ENCODE results near the gene ZNF747.

The ZNF747 gene

DNA sequence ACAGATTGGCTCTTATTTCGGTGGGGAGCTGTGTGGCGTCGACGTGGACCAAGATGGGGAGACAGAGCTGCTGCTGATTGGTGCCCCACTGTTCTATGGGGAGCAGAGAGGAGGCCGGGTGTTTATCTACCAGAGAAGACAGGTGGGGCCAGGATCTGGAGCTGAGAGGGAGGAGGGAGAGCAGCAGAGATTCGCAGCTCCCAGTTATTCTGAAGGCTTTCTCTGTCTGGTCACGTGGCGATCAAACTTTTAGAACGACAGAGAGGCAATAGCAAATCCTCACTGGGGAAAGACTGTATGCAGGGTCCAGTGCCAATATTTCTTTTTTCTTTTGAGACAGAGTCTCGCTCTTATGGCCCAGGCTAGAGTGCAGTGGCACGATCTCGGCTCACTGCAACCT, 39.9 kb downstream of the ZNF747 start:
- TF ChIP-seq, protein P1, sequence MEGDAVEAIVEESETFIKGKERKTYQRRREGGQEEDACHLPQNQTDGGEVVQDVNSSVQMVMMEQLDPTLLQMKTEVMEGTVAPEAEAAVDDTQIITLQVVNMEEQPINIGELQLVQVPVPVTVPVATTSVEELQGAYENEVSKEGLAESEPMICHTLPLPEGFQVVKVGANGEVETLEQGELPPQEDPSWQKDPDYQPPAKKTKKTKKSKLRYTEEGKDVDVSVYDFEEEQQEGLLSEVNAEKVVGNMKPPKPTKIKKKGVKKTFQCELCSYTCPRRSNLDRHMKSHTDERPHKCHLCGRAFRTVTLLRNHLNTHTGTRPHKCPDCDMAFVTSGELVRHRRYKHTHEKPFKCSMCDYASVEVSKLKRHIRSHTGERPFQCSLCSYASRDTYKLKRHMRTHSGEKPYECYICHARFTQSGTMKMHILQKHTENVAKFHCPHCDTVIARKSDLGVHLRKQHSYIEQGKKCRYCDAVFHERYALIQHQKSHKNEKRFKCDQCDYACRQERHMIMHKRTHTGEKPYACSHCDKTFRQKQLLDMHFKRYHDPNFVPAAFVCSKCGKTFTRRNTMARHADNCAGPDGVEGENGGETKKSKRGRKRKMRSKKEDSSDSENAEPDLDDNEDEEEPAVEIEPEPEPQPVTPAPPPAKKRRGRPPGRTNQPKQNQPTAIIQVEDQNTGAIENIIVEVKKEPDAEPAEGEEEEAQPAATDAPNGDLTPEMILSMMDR (IDR thresholded peaks at IDR 0.05), result no peak

- TF ChIP-seq, protein P1 (IDR thresholded peaks at IDR 0.05), result no peak
Observed at GRCh38 chr16:30493941-30494488, 40.6 kb downstream of the ZNF747 start.

DNA sequence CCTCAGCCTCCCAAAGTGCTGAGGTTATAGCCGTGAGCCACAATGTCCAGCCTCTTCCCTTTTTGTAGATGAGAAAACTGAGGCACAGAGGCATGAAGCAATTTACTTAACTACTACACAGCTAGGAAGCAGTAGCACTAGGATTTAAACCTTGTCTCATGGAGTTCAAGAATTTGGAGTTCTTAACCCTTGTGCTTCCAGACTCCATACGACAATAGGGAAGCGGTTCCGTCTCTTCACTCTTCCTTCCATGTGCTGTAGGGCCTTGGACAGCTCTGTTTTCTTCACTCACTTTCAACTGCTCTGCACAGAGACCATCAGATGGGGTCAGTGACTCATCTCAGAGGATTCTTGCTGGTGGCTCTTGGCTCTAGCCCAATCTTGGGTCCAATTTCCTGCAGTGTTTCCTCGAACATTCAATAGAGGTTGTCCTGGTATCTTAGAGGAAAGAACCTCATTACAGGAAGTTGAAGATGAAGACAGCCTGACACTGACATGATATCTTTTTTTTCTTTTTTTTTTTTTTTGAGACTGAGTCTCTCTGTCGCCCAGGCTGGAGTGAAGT, 42.8 kb downstream of the ZNF747 start:
- TF ChIP-seq, protein P1 (IDR thresholded peaks at IDR 0.05), result no peak

DNA sequence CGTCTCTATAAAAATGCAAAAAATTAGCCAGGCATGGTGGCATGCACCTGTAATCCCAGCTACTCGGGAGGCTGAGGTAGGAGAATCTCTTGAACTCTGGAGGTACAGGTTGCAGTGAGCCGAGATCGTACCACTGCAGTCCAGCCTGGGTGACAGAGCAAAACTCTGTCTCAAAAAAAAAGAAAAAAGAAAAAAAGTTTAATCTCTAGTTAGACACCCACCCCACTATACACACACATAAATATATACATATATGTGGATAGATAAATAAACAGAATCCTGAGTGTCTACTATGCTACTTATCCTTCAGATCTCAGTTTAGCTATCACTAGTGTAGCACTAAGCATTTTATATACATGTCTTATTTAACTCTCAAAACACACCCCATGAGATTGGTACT, 43.4 kb downstream of the ZNF747 start:
- TF ChIP-seq, protein P1 (IDR thresholded peaks at IDR 0.05), result no peak

GRCh38 chr16:30490210-30490609, 44.4 kb downstream of the ZNF747 start:
- TF ChIP-seq, protein P1 (IDR thresholded peaks at IDR 0.05), result no peak

DNA sequence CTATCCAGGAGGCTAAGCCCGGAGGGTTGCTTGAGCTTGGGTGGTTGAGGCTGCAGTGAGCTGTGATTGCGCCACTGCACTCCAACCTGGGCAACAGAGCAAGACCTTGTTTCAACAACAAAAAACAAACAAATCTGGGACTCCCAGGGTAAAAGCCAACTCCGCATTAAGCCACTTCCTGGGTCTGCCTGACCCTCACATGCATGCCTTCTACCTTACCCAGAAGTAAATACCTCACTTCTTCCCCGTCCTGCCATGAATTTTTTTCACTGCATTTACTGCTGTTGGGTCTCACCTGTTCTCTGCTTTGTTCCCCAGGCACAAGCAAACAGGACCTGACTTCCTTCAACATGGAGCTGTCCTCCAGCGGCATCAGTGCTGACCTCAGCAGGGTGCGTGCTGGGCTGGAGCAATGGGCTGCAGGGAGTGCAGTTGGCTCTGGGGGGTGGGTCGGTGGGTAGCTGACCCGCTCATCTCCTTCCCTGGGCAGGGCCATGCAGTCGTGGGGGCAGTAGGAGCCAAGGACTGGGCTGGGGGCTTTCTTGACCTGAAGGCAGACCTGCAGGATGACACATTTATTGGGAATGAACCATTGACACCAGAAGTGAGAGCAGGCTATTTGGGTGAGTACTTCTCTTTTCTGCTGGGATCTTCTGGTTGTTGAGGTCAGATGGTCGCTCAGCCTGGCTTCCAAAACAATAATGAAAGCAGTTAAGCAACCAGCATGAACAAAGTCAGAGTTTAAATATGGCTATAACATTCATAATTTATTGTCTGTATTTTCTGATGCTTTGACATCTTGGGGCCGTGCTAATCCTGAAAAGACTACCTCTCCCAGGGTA, 45.7 kb downstream of the ZNF747 start:
- TF ChIP-seq, protein P1 (IDR thresholded peaks at IDR 0.05), result no peak

DNA sequence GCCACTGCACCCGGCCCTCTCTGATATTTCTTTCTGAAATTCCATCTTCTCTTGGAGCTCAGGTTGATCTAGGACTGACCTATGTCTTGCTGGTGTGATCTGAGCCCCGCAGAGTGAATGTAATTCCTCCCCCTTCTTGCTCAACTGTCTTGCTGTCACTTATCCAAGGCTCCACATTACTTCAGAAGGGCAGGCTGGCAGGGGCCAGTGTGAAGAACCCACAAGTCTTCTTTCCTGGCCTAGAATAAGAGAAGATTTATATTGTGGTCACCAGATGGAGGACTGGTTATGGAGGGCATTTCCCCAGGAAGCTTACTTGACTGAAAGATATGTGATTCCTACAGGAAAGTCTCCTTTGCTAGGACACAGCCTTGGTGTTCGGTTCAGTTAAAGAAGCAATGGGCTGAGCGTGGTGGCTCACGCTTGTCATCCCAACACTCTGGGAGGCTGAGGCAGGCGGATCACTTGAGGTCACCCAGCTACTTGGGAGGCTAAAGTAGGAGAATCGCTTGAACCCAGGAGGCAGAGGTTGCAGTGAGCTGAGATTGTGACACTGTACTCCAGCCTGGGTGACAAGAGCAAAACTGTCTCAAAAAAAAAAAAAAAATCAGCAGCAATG, 48.7 kb downstream of the ZNF747 start:
- TF ChIP-seq, protein P1 (IDR thresholded peaks at IDR 0.05), result no peak

Data from LNCAP (cell line).